Stimulated activated CD4-positive, alpha-beta T cell treated with anti-CD3 and anti-CD28 coated beads, Interleukin-15, amount 100 ng/mL, for 1 hour (primary cell): Measurements from ENCODE around the gene HACD2.

Experiments
- DNase-seq, 2 donors: peaks; one replicate each; pipeline ENCODE4 v3.0.0-alpha.2; 2020; ENCODE audit warnings: low read depth in 1 of 2, low spot score in 1 of 2

The HACD2 gene

DNA sequence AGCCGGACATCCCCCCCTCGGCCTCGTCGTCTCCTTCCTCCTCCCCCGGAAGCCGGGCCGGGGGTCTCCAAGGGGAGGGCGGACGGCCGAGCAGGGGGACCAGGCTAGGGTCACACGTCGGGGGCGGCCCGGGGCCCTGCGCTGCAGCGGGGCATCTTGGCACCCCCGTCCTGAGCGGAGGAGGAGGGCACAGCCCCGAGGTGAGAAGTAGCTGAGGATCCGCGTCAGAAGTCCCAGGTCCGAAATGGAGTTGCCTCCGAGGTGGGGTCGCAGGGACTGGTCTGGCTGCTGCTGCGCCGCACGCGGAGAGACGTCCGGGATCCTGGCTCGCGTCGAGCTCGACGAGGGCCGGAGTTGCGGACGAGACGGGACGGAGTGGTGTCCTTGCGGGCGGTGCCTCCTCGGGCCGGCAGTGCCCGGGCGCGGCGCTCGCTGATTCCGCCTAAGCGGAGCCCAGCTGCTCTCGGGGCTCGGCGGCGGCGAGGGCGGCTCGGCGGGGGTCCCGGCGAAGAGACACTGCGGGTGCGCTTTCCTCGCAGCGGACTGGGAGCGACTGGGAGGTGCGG lies 136.2 kb downstream of the HACD2 start, which contains the start of gene ADCY5:
Gene ADCY5 (minus strand): TSS at position 555 of the 566 bp plus-strand sequence. CDS start 545 bp downstream, at position 10.
- no peak for DNase-seq

DNA sequence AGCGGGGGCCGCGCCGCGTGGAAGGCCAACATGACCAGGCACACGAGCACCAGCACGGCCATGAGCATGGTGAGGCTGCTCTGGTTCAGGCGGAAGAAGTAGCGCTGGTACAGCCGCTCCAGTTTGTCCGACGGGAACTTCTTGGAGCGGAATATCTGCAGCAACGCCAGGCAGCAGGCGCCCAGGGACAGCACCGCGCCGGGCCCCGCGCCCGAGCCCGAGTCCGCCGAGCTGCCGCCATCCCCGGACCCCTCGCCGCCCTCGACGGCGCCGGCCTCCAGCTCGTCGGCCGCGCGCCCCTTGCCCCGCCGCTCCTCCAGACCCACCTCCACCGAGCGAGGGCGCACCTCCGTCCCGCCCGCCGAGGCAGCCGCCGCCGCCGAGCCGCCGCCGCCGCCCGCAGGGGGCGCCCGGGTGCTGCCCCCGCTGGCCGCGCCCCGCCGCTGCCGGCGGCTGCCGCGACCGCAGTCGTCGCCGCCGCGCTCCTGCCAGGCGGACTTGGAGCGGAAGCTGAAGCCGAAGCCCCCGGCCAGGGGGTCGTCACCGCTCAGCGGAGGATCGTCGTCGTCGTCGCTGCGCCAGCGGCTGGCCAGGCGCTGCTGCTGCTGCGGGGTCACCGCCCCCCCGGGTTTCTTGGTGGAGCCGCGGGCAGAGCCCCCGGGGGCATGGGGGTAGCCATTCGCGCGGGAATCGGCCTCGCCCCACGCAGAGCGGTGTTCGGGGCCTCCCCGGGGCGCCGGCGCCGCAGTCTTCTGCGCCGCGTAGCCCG lies 136.9 kb downstream of the HACD2 start:
- DNase-seq: peak in 1 of 2 donors; percentile 40

DNA sequence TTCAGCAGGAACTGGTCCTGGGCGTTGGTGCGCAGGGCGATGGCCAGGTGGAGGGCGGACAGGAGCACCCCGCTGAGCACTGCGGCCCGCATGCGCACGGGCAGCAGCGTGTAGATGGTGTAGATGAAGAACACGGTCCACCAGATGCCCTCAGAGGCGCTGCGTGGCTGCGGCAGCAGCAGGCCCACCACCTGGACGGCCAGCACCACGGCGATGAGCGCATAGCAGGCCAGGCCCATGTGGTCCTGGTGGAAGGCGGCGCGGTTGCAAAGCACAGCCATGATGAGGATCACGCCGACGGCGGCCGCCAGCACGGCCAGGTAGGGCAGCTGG lies 137.5 kb downstream of the HACD2 start:
- DNase-seq: no peak

DNA sequence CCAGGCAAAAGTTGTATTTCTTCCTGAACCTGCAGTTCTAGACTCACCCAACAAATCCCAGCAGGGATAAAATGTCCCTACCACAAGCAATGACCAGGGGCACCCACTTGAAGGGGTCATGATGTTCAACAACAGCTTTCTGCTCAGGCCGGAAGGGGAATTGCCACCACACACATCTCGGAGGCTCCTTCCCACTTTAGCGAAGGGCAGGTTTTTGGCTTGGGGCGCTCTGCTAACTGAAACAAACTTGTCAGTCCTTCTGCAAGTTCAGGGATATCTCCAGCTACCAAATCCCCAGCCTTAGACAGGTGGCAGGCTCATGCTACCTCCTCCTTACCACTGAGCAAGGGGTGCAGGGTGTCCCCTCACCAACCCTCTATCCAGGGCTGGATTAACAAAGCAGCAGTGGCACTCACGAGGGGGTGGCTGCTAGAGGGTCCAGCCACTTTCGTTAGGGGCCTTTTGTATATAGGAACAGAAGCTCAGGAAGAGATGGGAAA lies 138.2 kb downstream of the HACD2 start:
- no peak for DNase-seq

DNA sequence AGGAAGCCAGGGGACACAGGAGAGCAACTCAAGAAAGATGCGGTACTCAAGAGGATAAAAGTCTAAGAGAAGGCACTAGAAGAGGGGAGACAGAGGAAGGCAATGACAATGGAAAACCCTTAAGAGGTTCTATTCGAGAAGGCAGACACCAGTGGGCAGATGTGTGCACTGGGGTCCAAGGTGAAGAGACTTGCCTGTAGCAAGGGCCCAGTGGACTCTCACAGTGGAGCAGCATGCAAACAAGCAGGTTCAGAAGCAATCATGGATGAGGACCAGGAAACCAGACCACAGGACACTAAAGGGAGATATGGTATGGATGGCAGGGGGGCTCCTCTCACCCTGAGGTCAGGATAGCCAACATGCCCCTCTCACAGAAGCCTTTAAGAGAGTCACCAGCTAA lies 138.6 kb downstream of the HACD2 start:
- DNase-seq: no peak

DNA sequence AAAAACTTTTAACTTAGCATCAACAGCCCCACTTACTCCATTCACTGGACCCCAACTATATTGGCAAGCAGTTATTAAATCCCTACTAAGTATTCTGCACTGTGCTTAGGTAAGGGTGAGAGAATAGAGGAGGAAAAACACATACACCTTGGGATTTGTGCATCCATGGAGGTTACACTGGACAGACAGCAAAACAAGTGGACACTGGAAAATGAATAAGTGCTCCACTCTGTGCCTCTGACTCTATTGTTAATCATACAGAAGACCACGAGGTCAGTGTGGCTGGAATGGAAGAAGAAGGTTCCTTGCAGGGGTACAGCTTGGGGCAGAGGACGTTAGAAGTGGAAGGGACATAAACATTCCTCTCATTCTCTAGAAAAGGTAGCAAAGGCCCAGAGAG lies 139.2 kb downstream of the HACD2 start:
- no peak for DNase-seq

DNA sequence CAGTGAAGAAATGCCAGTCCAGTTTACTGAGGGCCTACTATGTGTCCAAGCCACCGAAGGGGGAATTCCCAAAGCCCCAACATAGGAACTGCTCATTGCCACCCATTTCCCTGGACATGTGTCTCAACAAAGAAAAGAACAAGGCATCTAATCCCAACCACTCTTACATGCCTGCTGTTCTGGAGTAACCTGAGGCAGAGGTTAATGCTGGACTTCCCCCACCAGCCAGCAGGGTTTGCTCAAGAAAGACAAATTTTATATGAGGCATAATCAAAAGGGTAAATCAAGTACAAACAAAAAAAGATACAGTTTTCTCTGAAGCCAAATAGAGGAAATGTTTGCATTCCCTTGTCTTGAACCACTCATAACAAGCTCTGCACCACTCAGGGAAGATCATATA lies 140.1 kb downstream of the HACD2 start:
- DNase-seq: no peak

DNA sequence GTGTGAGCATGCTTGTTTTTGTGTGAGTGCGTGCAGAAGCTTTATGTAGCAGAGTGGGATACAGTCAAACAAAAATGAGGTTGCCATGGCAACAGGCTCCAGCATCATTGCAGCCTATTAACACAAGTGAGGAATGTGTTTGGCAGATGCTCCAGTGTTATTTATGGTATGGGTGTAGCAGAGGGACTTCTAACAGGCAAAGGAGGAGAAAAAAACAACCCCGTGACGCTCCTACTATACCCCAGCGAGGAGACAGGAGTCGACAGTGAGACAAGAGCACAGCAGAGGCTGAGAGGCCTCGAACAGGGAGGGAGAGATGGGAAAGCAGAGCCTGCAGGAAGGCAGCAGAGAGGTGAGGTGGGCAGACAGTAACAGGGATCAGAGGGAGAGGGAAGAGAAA lies 140.8 kb downstream of the HACD2 start:
- DNase-seq: no peak

DNA sequence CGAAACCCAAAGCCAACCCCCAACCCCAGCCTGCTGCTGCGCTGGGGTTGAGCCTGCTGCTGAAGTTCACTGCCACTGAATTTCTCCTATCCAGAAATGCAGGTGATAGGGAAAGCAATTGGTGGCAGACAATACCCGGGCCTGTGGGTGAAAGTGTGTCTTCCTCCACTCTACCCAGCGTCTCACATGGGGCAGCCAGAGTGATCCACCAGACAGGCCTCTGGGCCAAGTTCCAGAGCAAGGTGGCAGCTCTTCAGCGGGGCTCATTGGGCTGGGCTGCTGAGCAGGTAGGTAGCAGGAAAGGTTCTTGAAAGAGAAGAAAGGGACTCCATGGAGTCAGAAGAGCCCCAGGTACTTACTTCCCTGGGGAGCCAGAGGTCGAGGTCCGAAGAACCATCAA lies 141.9 kb downstream of the HACD2 start:
- DNase-seq: no peak

DNA sequence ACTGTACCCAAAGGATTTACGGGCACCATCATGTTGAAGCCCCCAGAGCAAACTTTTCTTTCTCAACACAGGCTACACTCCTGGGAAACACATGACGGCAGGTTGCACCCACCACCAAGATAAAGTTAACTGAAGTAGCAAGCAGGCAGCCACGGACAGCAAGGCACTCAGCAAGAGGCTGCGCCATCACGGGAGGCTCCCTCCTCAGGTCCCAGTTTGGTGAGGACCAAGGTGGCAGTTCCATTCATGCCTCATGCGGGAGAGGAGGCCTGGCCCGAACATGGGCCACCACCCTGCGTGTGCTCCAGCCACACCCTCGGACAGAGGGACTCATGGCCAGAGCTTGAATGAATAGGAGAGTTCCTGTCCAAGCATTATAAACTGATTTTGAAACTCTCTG lies 142.7 kb downstream of the HACD2 start:
- DNase-seq: no peak
